22Rv1 (cell line): ENCODE measurements around the gene SRRT.
"Not testable (repeated sequence)": the region's sequence is repeated elsewhere in the genome, so short reads cannot be mapped to it uniquely, and the experiment has no call there.

Experiments
- H3K27ac ChIP-seq: fragments of 450-650 bp; 2 replicates; pipeline ENCODE4 v1.5.1; 2017
- CTCF ChIP-seq: fragments of 450-650 bp; IDR thresholded peaks from 2 replicates; pipeline ENCODE4 v1.5.1; 2017; ENCODE audit warnings: mild to moderate bottlenecking
- ZFX ChIP-seq: fragments of 450-650 bp; IDR thresholded peaks from 2 replicates; pipeline ENCODE4 v1.6.1; 2017; ENCODE audit warnings: antibody characterized with exemption, borderline replicate concordance

Gene SRRT

GRCh38 chr7:100914879-100915447 is 40.1 kb downstream of the SRRT start:
- TF ChIP-seq CTCF (no peak), ZFX (no peak)
- 0 out of 2 replicates have a peak overlapping the region, but pooled peaks have one; percentile 65 for H3K27ac ChIP-seq

DNA sequence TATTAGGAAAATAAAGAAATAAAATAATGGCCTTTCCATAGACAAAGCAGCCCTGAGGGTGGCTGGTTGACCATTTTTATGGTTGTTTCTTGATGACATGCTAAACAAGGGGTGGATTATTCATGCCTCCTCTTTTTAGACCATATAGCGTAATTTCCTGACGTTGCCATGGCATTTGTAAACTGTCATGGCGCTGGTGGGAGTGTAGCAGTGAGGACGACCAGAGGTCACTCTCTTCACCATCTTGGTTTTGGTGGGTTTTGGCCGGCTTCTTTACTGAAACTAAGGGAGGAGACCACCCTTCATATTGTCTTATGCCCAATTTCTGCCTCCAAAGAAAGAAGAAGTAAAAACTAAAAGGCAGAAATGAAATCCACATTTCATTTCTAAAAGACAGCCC is 44.4 kb downstream of the SRRT start:
- H3K27ac ChIP-seq, result not testable (repeated sequence)

DNA sequence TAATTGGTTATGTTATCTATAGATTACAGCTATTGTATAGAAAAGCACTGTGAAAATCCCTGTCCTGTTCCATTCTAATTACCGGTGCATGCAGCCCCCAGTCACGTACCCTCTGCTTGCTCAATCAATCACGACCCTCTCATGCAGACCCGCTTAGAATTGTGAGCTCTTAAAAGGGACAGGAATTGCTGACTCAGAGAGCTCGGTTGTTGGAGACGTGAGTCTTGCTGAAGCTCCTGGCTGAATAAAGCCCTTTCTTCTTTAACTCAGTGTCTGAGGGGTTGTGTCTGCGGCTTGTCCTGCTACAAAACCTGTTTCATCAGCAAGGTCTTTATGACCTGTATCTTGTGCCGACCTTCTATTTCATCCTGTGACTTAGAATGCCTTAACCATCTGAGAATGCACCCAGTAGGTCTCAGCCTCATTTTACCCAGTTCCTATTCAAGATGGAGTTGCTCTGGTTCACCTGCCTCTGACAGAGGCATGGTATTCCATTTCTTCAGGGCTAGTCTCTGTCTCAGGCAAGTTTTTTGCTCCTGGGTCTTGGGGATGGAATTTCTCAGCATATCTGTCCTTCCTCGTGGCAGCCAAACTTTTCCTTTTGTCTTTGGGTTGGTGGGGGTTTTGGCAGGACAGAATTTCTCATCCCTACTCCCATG is 45.0 kb downstream of the SRRT start:
- H3K27ac ChIP-seq, result not testable (repeated sequence)

DNA sequence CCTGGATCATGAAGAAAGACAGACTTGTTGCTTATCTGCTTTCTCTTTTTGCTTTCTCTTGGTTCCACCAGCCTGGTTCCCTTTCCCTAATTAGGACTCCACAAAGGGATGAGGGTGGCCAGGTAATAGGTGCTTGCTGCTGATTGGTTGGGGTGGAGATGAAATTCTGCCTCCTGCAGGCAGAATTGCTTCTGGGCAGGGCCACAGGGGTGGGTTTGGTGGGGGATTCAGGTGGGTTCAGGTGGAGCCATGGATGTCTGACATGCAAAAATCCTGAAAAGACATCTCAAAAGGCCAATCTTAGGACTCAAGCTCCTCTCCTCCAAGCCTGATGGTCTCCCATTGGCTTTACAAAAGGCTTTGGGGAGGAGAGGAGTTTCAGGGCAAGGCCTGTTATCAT is 46.1 kb downstream of the SRRT start:
- no peak for TF ChIP-seq CTCF
- no peak for TF ChIP-seq ZFX
- H3K27ac ChIP-seq, result no peak overlapping the region

DNA sequence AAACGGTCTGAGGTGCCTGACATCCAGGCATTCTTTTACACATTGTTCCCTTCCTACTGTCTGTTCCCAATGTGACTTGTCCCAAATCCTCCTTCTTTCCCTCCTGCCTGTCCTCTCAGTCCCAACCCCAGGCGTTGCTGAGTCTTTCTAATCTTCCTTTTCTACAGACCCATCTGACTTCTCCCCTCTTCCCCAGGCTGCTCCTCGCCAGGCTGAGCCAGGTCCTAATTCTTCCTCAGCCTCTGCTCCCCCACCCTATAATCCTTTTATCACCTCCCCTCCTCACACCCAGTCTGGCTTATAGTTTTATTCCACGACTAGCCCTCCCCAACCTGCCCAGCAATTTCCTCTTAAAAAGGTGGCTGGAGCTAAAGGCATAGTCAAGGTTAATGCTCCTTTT is 48.7 kb downstream of the SRRT start:
- not testable (repeated sequence) for H3K27ac ChIP-seq

GRCh38 chr7:100929808-100930174 is 54.9 kb downstream of the SRRT start:
- TF ChIP-seq CTCF (no peak), ZFX (no peak)
- H3K27ac ChIP-seq, result no peak overlapping the region

DNA sequence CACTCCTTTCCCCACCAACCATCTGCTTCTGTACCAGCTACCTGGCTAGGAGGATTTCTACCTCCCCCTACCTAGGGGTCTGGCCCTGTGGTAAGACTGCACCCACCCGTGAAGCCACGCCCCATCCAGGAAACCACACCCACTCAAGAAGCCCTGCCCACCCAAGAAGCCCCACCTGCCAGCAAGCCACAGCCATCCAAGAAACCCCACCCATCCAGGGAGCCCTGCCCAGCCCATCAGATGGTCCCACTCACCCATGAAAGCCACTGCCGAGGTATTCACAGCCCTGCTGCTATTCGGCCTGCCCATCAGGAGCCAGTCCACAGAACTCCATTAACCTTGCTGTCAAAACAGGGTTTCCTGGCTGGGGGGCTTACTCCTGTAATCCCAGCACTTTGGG is 58.8 kb downstream of the SRRT start:
- no peak for TF ChIP-seq ZFX
- no peak for TF ChIP-seq CTCF
- no peak overlapping the region for H3K27ac ChIP-seq

DNA sequence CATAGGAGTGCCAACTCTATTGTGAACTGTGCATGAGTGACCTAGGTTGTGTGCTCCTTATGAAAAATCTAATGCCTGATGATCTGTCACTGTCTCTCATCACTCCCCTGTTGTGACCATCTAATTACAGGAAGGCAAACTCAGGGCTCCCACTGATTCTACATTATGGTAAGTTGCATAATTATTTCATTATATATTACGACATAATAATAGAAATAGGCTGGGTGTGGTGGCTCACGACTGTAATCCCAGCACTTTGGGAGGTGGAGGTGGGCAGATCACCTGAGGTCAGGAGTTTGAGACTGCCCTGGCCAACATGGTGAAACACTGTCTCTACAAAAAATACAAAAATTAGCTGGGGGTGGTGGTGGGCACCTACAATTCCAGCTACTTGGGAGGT is 60.5 kb downstream of the SRRT start:
- not testable (repeated sequence) for H3K27ac ChIP-seq

DNA sequence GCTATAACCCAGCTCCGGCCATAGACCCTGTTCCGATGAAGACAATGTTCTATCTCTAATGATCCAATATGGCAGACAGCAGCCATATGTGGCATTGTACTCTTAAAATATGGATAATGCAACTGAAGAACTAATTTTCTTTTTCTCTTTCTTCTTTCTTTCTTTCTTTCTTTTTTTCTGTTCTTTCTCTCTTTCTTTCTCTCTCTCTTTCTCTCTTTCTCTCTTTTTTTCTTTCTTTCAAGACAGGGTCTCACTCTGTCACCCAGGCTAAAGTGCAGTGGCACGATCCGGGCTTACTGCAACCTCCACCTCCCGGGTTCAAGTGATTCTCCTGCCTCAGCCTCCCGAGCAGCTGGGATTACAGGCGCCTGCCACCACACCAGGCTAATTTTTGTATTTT is 61.3 kb downstream of the SRRT start:
- H3K27ac ChIP-seq, result not testable (repeated sequence)
